SK-N-SH (cell line): ENCODE measurements around the gene IL17B. TPM values are rescaled to one million over a fixed set of nuclear protein-coding genes. Genes with fewer than 3 reads are reported as not detected.

ENCODE experiments used
- CTCF ChIA-PET: fragments of 300-600, 350-600 bp; formaldehyde crosslinking; extraction: SDS; loops from one replicate; lab custom pipeline; 2021; lab: Yijun Ruan, JAX
- POLR2A ChIA-PET: fragments of 350-600 bp; sonication (Branson Sonifier 250); formaldehyde crosslinking; extraction: SDS; loops from one replicate; lab custom pipeline; 2020; ENCODE audit warnings: antibody characterized with exemption, inconsistent platforms; lab: Yijun Ruan, JAX
- DNase-seq: peaks from one replicate; pipeline ENCODE4 v3.0.0; 2012
- H2AFZ ChIP-seq: fragments of 200-600 bp; sonication (generic); 2 replicates; pipeline ENCODE4 v1.8.1; 2016; ENCODE audit warnings: antibody characterized with exemption, mild to moderate bottlenecking, low read depth
- H3F3A ChIP-seq: fragments of 200-600 bp; sonication (generic); replicated peaks from 2 replicates; pipeline ENCODE3; 2016; ENCODE audit warnings: antibody characterized with exemption, mild to moderate bottlenecking; ENCODE audit not compliant: insufficient read depth
- H3K27ac ChIP-seq, 2 experiments: fragments of 200-500 bp in 1 of 2; fragments of 200-600 bp in 1 of 2; sonication (Bioruptor generic) in 1 of 2; sonication (generic), shearing (Covaris generic) in 1 of 2; 2 replicates each; pipeline versions ENCODE4 v1.5.1 to v1.6.1; 2014 to 2016; ENCODE audit warnings: low read depth in 2 of 2, inconsistent platforms in 1 of 2, low read length in 1 of 2, mild to moderate bottlenecking in 1 of 2, mixed read lengths in 1 of 2
- H3K27me3 ChIP-seq: fragments of 200-600 bp; sonication (generic), shearing (Covaris generic); 2 replicates; pipeline ENCODE4 v1.6.1; 2016; ENCODE audit warnings: mixed run types; ENCODE audit not compliant: insufficient read depth
- H3K36me3 ChIP-seq, 2 experiments: fragments of 200-500 bp in 1 of 2; fragments of 200-600 bp in 1 of 2; sonication (Bioruptor generic) in 1 of 2; sonication (generic) in 1 of 2; replicated peaks in 1 of 2; 2 replicates each; pipeline versions ENCODE3 to v1.5.1; 2014 to 2016; ENCODE audit warnings: low read length in 1 of 2, mild to moderate bottlenecking in 1 of 2; ENCODE audit not compliant: insufficient read depth in 2 of 2, control insufficient read depth in 1 of 2
- H3K4me1 ChIP-seq, 2 experiments: fragments of 200-500 bp in 1 of 2; fragments of 200-600 bp in 1 of 2; sonication (Bioruptor generic) in 1 of 2; sonication (generic), shearing (Covaris generic) in 1 of 2; 2 replicates each; pipeline versions ENCODE4 v1.5.1 to v1.6.1; 2014 to 2016; ENCODE audit warnings: low read depth in 1 of 2, low read length in 1 of 2, mixed run types in 1 of 2; ENCODE audit not compliant: insufficient read depth in 2 of 2, control insufficient read depth in 1 of 2
- H3K4me2 ChIP-seq: fragments of 200-600 bp; sonication (generic), shearing (Covaris generic); 2 replicates; pipeline ENCODE4 v1.6.1; 2017; ENCODE audit warnings: mixed run types
- H3K4me3 ChIP-seq, 2 experiments: fragments of 200-500 bp in 1 of 2; fragments of 200-600 bp in 1 of 2; sonication (Bioruptor generic) in 1 of 2; sonication (generic), shearing (Covaris generic) in 1 of 2; 2 replicates each; pipeline versions ENCODE4 v1.5.1 to v1.8.1; 2014 to 2016; ENCODE audit warnings: low read depth in 2 of 2, inconsistent platforms in 1 of 2, low read length in 1 of 2, mild to moderate bottlenecking in 1 of 2, mixed read lengths in 1 of 2, moderate library complexity in 1 of 2
- H3K79me2 ChIP-seq: fragments of 200-600 bp; sonication (generic); 2 replicates; pipeline ENCODE4 v1.8.1; 2017; ENCODE audit warnings: mild to moderate bottlenecking; ENCODE audit not compliant: insufficient read depth
- H3K9ac ChIP-seq: fragments of 200-600 bp; sonication (generic); 2 replicates; pipeline ENCODE4 v1.6.1; 2017; ENCODE audit warnings: mixed run types
- H3K9me2 ChIP-seq: fragments of 200-600 bp; sonication (generic); 2 replicates; pipeline ENCODE4 v1.6.1; 2017; ENCODE audit warnings: mixed run types
- H3K9me3 ChIP-seq: fragments of 200-600 bp; sonication (generic); 2 replicates; pipeline ENCODE4 v1.6.1; 2017; ENCODE audit warnings: mixed run types, mild to moderate bottlenecking, moderate library complexity
- H4K20me1 ChIP-seq: fragments of 200-600 bp; sonication (generic); 2 replicates; pipeline ENCODE4 v1.6.1; 2017; ENCODE audit warnings: mild to moderate bottlenecking, mixed run types; ENCODE audit not compliant: insufficient read depth
- ELF1 ChIP-seq: IDR thresholded peaks from 2 replicates; pipeline ENCODE4 v1.4.0; 2012
- EZH2phosphoT487 ChIP-seq: fragments of 200-600 bp; sonication (generic); IDR thresholded peaks from 2 replicates; pipeline ENCODE4 v1.6.1; 2017; ENCODE audit warnings: low read depth, mixed run types, mild to moderate bottlenecking, antibody characterized with exemption, moderate library complexity, borderline replicate concordance
- FOSL2 ChIP-seq: IDR thresholded peaks from 2 replicates; pipeline ENCODE4 v1.4.0; 2012; ENCODE audit warnings: low read depth, mild to moderate bottlenecking, moderate library complexity, borderline replicate concordance
- FOXM1 ChIP-seq: IDR thresholded peaks from 2 replicates; pipeline ENCODE4 v1.4.0; 2012; ENCODE audit warnings: low read depth, mild to moderate bottlenecking
- GABPA ChIP-seq: IDR thresholded peaks from 2 replicates; pipeline ENCODE4 v1.4.0; 2012; ENCODE audit warnings: low read depth, mild to moderate bottlenecking
- GATA2 ChIP-seq: sonication (generic); formaldehyde crosslinking; IDR thresholded peaks from 2 replicates; pipeline ENCODE4 v1.5.0; 2020; ENCODE audit warnings: mild to moderate bottlenecking, missing genetic modification reagents
- JUND ChIP-seq: IDR thresholded peaks from 2 replicates; pipeline ENCODE4 v1.4.0; 2012
- MXI1 ChIP-seq: IDR thresholded peaks from 2 replicates; pipeline ENCODE4 v1.6.1; 2012; ENCODE audit warnings: mild to moderate bottlenecking, low read depth, low read length, improper control_type of control experiment
- NFIC ChIP-seq: IDR thresholded peaks from 2 replicates; pipeline ENCODE4 v1.4.0; 2012; ENCODE audit warnings: borderline replicate concordance
- POLR2AphosphoS5 ChIP-seq: IDR thresholded peaks from 2 replicates; pipeline ENCODE4 v1.6.1; 2012; ENCODE audit warnings: low read depth, low read length
- RCOR1 ChIP-seq: fragments of 150-350 bp; IDR thresholded peaks from 2 replicates; pipeline ENCODE4 v1.6.1; 2017; ENCODE audit warnings: antibody characterized with exemption, low read length
- RXRA ChIP-seq: IDR thresholded peaks from 2 replicates; pipeline ENCODE4 v1.4.0; 2012; ENCODE audit warnings: low read depth, mild to moderate bottlenecking, borderline replicate concordance
- SIN3A ChIP-seq: IDR thresholded peaks from 2 replicates; pipeline ENCODE4 v1.6.1; 2012; ENCODE audit warnings: low read depth, mild to moderate bottlenecking, low read length, moderate library complexity, borderline replicate concordance
- TAF1 ChIP-seq: IDR thresholded peaks from 2 replicates; pipeline ENCODE4 v1.6.1; 2012; ENCODE audit warnings: low read depth, mild to moderate bottlenecking, low read length, moderate library complexity, borderline replicate concordance
- TCF12 ChIP-seq: IDR thresholded peaks from 2 replicates; pipeline ENCODE4 v1.4.0; 2012
- WGBS: methylation state at CpG from one replicate; pipeline ENCODE4 v1.1.6; 2017; ENCODE audit warnings: low lambda C conversion rate; 5-methylcytosine and 5-hydroxymethylcytosine counted together
- polyA plus RNA-seq, 3 experiments: library from polyadenylated mRNA; depleted of rRNA; stranded (reverse); fragments of >200 nt; gene quantifications; 2 replicates each; pipeline ENCODE4 v1.2.3, GENCODE V29; 2012
- TF ChIP-seq, protein P1 (sequence below): IDR thresholded peaks from 2 replicates; pipeline ENCODE4; 2012
- TF ChIP-seq, protein P2 (sequence below): fragments of 200-600 bp; sonication (generic); IDR thresholded peaks from 2 replicates; pipeline ENCODE4 v1.6.1; 2017; ENCODE audit warnings: antibody characterized with exemption, mild to moderate bottlenecking, moderate library complexity
- TF ChIP-seq, protein P3 (sequence below): IDR thresholded peaks from 2 replicates; pipeline ENCODE4 v1.6.1; 2012; ENCODE audit warnings: mild to moderate bottlenecking, low read depth, low read length, moderate library complexity

The IL17B gene
- polyA plus RNA-seq, 1 of the 3 experiments (the other 2 are of a cell fraction) = 0.16 TPM

DNA sequence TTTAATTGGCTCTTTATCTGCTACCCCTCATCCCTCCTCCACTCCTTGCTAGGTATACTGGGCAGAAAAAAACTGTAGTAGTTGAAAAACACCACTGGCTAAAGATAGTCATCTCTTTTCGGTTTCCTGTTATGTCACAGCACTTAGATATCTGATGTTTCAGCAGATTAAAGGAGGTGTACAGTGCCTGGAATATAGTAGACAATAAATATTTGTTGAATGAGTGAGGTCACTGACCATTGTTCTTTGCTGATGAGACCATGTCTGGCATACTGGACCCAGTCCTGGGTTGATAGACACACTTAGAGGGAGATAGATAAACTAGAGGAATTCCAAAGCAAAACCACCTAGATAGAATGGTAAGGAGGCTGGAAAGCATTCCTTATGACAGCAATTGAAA, 30.6 kb downstream of the IL17B start:
- TF ChIP-seq, protein P1, sequence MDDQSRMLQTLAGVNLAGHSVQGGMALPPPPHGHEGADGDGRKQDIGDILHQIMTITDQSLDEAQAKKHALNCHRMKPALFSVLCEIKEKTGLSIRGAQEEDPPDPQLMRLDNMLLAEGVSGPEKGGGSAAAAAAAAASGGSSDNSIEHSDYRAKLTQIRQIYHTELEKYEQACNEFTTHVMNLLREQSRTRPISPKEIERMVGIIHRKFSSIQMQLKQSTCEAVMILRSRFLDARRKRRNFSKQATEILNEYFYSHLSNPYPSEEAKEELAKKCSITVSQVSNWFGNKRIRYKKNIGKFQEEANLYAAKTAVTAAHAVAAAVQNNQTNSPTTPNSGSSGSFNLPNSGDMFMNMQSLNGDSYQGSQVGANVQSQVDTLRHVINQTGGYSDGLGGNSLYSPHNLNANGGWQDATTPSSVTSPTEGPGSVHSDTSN = no peak
- TF ChIP-seq RXRA (no peak), GABPA (no peak), MXI1 (no peak), FOXM1 (no peak), ELF1 (no peak), TCF12 (no peak), SIN3A (no peak), TAF1 (no peak), EZH2phosphoT487 (no peak), RCOR1 (no peak), JUND (no peak), NFIC (no peak), FOSL2 (no peak), GATA2 (CRISPR knock-in tag) (no peak), POLR2AphosphoS5 (no peak)
- TF ChIP-seq, protein P2, sequence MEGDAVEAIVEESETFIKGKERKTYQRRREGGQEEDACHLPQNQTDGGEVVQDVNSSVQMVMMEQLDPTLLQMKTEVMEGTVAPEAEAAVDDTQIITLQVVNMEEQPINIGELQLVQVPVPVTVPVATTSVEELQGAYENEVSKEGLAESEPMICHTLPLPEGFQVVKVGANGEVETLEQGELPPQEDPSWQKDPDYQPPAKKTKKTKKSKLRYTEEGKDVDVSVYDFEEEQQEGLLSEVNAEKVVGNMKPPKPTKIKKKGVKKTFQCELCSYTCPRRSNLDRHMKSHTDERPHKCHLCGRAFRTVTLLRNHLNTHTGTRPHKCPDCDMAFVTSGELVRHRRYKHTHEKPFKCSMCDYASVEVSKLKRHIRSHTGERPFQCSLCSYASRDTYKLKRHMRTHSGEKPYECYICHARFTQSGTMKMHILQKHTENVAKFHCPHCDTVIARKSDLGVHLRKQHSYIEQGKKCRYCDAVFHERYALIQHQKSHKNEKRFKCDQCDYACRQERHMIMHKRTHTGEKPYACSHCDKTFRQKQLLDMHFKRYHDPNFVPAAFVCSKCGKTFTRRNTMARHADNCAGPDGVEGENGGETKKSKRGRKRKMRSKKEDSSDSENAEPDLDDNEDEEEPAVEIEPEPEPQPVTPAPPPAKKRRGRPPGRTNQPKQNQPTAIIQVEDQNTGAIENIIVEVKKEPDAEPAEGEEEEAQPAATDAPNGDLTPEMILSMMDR = no peak
- TF ChIP-seq, protein P3, sequence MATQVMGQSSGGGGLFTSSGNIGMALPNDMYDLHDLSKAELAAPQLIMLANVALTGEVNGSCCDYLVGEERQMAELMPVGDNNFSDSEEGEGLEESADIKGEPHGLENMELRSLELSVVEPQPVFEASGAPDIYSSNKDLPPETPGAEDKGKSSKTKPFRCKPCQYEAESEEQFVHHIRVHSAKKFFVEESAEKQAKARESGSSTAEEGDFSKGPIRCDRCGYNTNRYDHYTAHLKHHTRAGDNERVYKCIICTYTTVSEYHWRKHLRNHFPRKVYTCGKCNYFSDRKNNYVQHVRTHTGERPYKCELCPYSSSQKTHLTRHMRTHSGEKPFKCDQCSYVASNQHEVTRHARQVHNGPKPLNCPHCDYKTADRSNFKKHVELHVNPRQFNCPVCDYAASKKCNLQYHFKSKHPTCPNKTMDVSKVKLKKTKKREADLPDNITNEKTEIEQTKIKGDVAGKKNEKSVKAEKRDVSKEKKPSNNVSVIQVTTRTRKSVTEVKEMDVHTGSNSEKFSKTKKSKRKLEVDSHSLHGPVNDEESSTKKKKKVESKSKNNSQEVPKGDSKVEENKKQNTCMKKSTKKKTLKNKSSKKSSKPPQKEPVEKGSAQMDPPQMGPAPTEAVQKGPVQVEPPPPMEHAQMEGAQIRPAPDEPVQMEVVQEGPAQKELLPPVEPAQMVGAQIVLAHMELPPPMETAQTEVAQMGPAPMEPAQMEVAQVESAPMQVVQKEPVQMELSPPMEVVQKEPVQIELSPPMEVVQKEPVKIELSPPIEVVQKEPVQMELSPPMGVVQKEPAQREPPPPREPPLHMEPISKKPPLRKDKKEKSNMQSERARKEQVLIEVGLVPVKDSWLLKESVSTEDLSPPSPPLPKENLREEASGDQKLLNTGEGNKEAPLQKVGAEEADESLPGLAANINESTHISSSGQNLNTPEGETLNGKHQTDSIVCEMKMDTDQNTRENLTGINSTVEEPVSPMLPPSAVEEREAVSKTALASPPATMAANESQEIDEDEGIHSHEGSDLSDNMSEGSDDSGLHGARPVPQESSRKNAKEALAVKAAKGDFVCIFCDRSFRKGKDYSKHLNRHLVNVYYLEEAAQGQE = no peak
- no peak overlapping the region for H3K9ac ChIP-seq

More for the DNA sequence above, 30.6 kb downstream of the IL17B start:
- ChIA-PET CTCF (interaction anchor here (1.0 to 1.7 kb wide), 4 partner anchors 9 to 23 kb away, joined by 3 to 6 read pairs (median 4); partner anchors contain the start of gene PCYOX1L), POLR2A (no interaction called here)
- H3K27me3 ChIP-seq = no peaks in the 10 kb centered on the region
- peaks cover 59 to 64% of the 10 kb centered on the region in 2 experiments for H3K36me3 ChIP-seq
- H4K20me1 ChIP-seq = no peaks in the 10 kb centered on the region; the same call in 1 of the 2 replicates
- H3F3A ChIP-seq = peaks cover 25% of the 10 kb centered on the region
- H3K9me3 ChIP-seq = no peaks in the 10 kb centered on the region
- WGBS = 50% methylated on average over 1 of the region's 1 CpG
- H3K4me2 ChIP-seq = no peak overlapping the region
- H3K27ac ChIP-seq = no peak overlapping the region; a peak in 1 of 4 replicates
- DNase-seq = no peak
- H3K4me1 ChIP-seq = peaks cover 0 to 15% of the 10 kb centered on the region in 2 experiments; a peak in 3 of 4 replicates
- no peak overlapping the region for H3K4me3 ChIP-seq
- H3K79me2 ChIP-seq = peaks cover 71% of the 10 kb centered on the region
- H2AFZ ChIP-seq = no peak overlapping the region
- H3K9me2 ChIP-seq = no peaks in the 10 kb centered on the region
